HEK293 (cell line): ENCODE data around the gene TOMM34.

Source experiments
- CTCF ChIA-PET: fragments of 350-600 bp; formaldehyde crosslinking; extraction: SDS; loops from one replicate; lab custom pipeline; 2021; ENCODE audit warnings: antibody characterized with exemption; lab: Yijun Ruan, JAX
- POLR2A ChIA-PET: fragments of 300-600 bp; formaldehyde crosslinking; extraction: SDS; loops from one replicate; lab custom pipeline; 2020; ENCODE audit warnings: antibody characterized with exemption, inconsistent platforms; lab: Yijun Ruan, JAX
- H3K27ac ChIP-seq: fragments of 200-500 bp; sonication (Bioruptor generic); 2 replicates; pipeline ENCODE4 v1.5.1; 2014; ENCODE audit warnings: low read depth, low read length, control low read depth, inconsistent platforms; ENCODE audit errors: extremely low read depth
- H3K36me3 ChIP-seq, 2 experiments: fragments of 200-500 bp in 1 of 2; sonication (Bioruptor generic) in 1 of 2; 1 replicate in 1 of 2; 2 replicates in 1 of 2; pipeline ENCODE4 v1.5.1; 2014 to 2017; ENCODE audit warnings: inconsistent platforms in 2 of 2, low read length in 2 of 2; ENCODE audit not compliant: control insufficient read depth in 2 of 2, insufficient read depth in 1 of 2
- H3K4me1 ChIP-seq: fragments of 200-500 bp; sonication (Bioruptor generic); 2 replicates; pipeline ENCODE4 v1.5.1; 2014; ENCODE audit warnings: mild to moderate bottlenecking, low read length, inconsistent platforms; ENCODE audit not compliant: control insufficient read depth, insufficient read depth
- H3K4me3 ChIP-seq: 2 replicates; pipeline ENCODE4 v1.5.1; 2011; ENCODE audit warnings: low read depth, mild to moderate bottlenecking, control low read depth, low read length, moderate library complexity
- H3K9me3 ChIP-seq: fragments of 200-500 bp; sonication (Bioruptor generic); 2 replicates; pipeline ENCODE4 v1.5.1; 2014; ENCODE audit warnings: low read depth, low read length, inconsistent platforms; ENCODE audit not compliant: control insufficient read depth, insufficient read depth
- GLIS2 ChIP-seq: fragments of 450-650 bp; formaldehyde crosslinking; IDR thresholded peaks from 2 replicates; pipeline ENCODE4 v1.5.1; 2016; ENCODE audit warnings: missing biosample characterization, missing genetic modification characterization
- PRDM6 ChIP-seq: fragments of 450-650 bp; formaldehyde crosslinking; IDR thresholded peaks from 2 replicates; pipeline ENCODE4 v1.5.1; 2017; ENCODE audit warnings: missing biosample characterization, missing genetic modification characterization
- ZFP3 ChIP-seq: fragments of 450-650 bp; formaldehyde crosslinking; IDR thresholded peaks from 2 replicates; pipeline ENCODE4 v1.5.1; 2016; ENCODE audit warnings: low read depth, missing biosample characterization, missing genetic modification characterization
- ZIC2 ChIP-seq: fragments of 450-650 bp; formaldehyde crosslinking; IDR thresholded peaks from 2 replicates; pipeline ENCODE4 v1.5.1; 2016; ENCODE audit warnings: missing biosample characterization, missing genetic modification characterization
- ZNF184 ChIP-seq: fragments of 450-650 bp; IDR thresholded peaks from 2 replicates; pipeline ENCODE4 v1.5.1; 2018; ENCODE audit warnings: missing biosample characterization, mild to moderate bottlenecking, missing genetic modification characterization
- ZNF664 ChIP-seq: fragments of 450-650 bp; formaldehyde crosslinking; IDR thresholded peaks from 2 replicates; pipeline ENCODE4 v1.5.1; 2016; ENCODE audit warnings: missing biosample characterization, missing genetic modification characterization
- ZSCAN16 ChIP-seq: fragments of 450-650 bp; formaldehyde crosslinking; IDR thresholded peaks from 2 replicates; pipeline ENCODE4 v1.5.1; 2016; ENCODE audit warnings: missing biosample characterization, missing genetic modification characterization
- ZSCAN18 ChIP-seq: fragments of 450-650 bp; formaldehyde crosslinking; IDR thresholded peaks from 2 replicates; pipeline ENCODE4 v1.5.1; 2016; ENCODE audit warnings: missing biosample characterization, missing genetic modification characterization
- TF ChIP-seq, protein P1 (sequence below): fragments of 450-650 bp; formaldehyde crosslinking; IDR thresholded peaks from 2 replicates; pipeline ENCODE4 v1.5.1; 2016; ENCODE audit warnings: missing biosample characterization, missing genetic modification characterization
- TF ChIP-seq, protein P2 (sequence below): fragments of 450-650 bp; formaldehyde crosslinking; IDR thresholded peaks from 2 replicates; pipeline ENCODE4 v1.5.1; 2017; ENCODE audit warnings: missing biosample characterization, missing genetic modification characterization

The TOMM34 gene

GRCh38 chr20:44966030-44966961 lies 6.1 kb upstream of the TOMM34 start, which contains the start of gene STK4 (continued):
- TF ChIP-seq, protein P1, sequence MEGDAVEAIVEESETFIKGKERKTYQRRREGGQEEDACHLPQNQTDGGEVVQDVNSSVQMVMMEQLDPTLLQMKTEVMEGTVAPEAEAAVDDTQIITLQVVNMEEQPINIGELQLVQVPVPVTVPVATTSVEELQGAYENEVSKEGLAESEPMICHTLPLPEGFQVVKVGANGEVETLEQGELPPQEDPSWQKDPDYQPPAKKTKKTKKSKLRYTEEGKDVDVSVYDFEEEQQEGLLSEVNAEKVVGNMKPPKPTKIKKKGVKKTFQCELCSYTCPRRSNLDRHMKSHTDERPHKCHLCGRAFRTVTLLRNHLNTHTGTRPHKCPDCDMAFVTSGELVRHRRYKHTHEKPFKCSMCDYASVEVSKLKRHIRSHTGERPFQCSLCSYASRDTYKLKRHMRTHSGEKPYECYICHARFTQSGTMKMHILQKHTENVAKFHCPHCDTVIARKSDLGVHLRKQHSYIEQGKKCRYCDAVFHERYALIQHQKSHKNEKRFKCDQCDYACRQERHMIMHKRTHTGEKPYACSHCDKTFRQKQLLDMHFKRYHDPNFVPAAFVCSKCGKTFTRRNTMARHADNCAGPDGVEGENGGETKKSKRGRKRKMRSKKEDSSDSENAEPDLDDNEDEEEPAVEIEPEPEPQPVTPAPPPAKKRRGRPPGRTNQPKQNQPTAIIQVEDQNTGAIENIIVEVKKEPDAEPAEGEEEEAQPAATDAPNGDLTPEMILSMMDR: peak; percentile 96
- TF ChIP-seq, protein P2, sequence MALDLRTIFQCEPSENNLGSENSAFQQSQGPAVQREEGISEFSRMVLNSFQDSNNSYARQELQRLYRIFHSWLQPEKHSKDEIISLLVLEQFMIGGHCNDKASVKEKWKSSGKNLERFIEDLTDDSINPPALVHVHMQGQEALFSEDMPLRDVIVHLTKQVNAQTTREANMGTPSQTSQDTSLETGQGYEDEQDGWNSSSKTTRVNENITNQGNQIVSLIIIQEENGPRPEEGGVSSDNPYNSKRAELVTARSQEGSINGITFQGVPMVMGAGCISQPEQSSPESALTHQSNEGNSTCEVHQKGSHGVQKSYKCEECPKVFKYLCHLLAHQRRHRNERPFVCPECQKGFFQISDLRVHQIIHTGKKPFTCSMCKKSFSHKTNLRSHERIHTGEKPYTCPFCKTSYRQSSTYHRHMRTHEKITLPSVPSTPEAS (tag by site-specific recombination): 0 out of 2 replicates have a peak, but pooled peaks have one; percentile 13

DNA sequence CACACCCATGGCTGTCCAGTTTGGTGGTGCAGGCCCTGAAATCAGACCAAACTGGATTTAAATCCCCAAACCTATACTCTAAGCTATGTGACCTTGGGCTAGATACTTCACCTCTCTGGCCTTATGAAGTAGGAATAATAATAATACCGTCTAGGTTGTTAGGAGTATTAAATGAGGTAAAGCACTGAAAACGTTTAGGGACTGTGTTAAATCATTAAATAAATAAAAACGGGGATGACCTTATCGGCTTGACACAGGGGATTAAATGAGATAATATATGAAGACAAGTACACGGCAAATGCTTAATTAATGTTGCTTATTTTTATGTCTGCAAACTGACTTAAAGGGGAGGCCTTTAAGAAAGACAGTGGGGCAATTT lies 5.4 kb upstream of the TOMM34 start:
- H3K4me3 ChIP-seq: peak overlapping the region; percentile 95
- H3K27ac ChIP-seq: peak overlapping the region; percentile 54; the same call in 1 of the 2 replicates
- ChIA-PET CTCF (interaction anchor here (1.4 to 1.8 kb wide), 3 partner anchors 9 to 17 kb away, joined by 3 to 5 read pairs (median 5); no protein-coding TSS in a partner anchor), POLR2A (no interaction called here)
- peaks cover 16% of the 10 kb centered on the region for H3K4me1 ChIP-seq
- no peaks in the 10 kb centered on the region for H3K36me3 ChIP-seq
- no peaks in the 10 kb centered on the region for H3K9me3 ChIP-seq
- TF ChIP-seq ZIC2: no peak
- no peak for TF ChIP-seq ZFP3 (tag by site-specific recombination)
- no peak for TF ChIP-seq GLIS2 (tag by site-specific recombination)
- TF ChIP-seq ZNF664 (tag by site-specific recombination): peak; percentile 100

- Histone ChIP-seq H3K9me3 (no peaks in the 10 kb centered on the region), H3K4me1 (peaks cover 5% of the 10 kb centered on the region), H3K4me3 (no peak overlapping the region), H3K36me3 (peaks cover 0 to under 1% of the 10 kb centered on the region in 2 experiments; a peak in 1 of 3 replicates), H3K27ac (no peak overlapping the region)
- TF ChIP-seq ZSCAN16 (tag by site-specific recombination) (no peak), ZNF184 (tag by site-specific recombination) (no peak), ZSCAN18 (no peak), PRDM6 (tag by site-specific recombination) (no peak)
- POLR2A ChIA-PET: no interaction called here
- CTCF ChIA-PET: no interaction called here
These were observed 3.4 kb upstream of the TOMM34 start for GRCh38 chr20:44963325-44964215.
